Uterus (tissue), 2 donors: Measurements from ENCODE around the gene ZGPAT.

Source experiments
- CTCF ChIP-seq, 4 experiments: fragments of 200-600 bp in 2 of 4; fragments of 450-650 bp in 2 of 4; sonication (generic) in 2 of 4; IDR thresholded peaks; one replicate each; pipeline ENCODE4 v1.5.1; 2016 to 2019; ENCODE audit warnings: antibody characterized with exemption in 4 of 4, mild to moderate bottlenecking in 2 of 4, moderate library complexity in 1 of 4
- POLR2A ChIP-seq, 2 donors: fragments of 450-650 bp; IDR thresholded peaks; one replicate each; pipeline ENCODE4 v1.6.1; 2016; ENCODE audit warnings: antibody characterized with exemption in 2 of 2, mild to moderate bottlenecking in 1 of 2, moderate library complexity in 1 of 2

- TF ChIP-seq CTCF (IDR thresholded peaks at IDR 0.05) (no peak), POLR2A (IDR thresholded peaks at IDR 0.05) (no peak)
Measured at GRCh38 chr20:63664143-63664851, 43.5 kb upstream of the ZGPAT start.
